Lower lobe of right lung (tissue), 2 donors: ENCODE data around the gene RAB11FIP4. TPM values are rescaled to one million over a fixed set of nuclear protein-coding genes. Genes with fewer than 3 reads are reported as not detected.

Source experiments
- ATAC-seq, 2 donors: fragments of 200-7000 bp; cut with Tn5 transposase; one replicate each; pipeline ENCODE4 v1.9.1; 2020 to 2022; ENCODE audit warnings: mild to moderate bottlenecking in 2 of 2, moderate library complexity in 2 of 2
- DNase-seq: peaks from one replicate; pipeline ENCODE4 v3.0.0-alpha.2; 2020
- H3K27ac ChIP-seq: fragments of 200-600 bp; one replicate; pipeline ENCODE4 v1.8.0; 2022
- H3K27me3 ChIP-seq: fragments of 200-600 bp; one replicate; pipeline ENCODE4 v1.8.0; 2022; ENCODE audit warnings: low read depth
- H3K36me3 ChIP-seq: fragments of 200-600 bp; one replicate; pipeline ENCODE4 v1.8.0; 2022; ENCODE audit warnings: mild to moderate bottlenecking
- H3K4me1 ChIP-seq: fragments of 200-600 bp; one replicate; pipeline ENCODE4 v1.8.0; 2022
- H3K4me3 ChIP-seq: fragments of 200-600 bp; one replicate; pipeline ENCODE4 v1.8.0; 2022; ENCODE audit warnings: mild to moderate bottlenecking
- H3K9me3 ChIP-seq: fragments of 200-600 bp; one replicate; pipeline ENCODE4 v1.8.0; 2022
- CTCF ChIP-seq: fragments of 200-600 bp; IDR thresholded peaks from one replicate; pipeline ENCODE4 v1.8.0; 2022; ENCODE audit warnings: antibody characterized with exemption, mild to moderate bottlenecking
- intact Hi-C: fragments of 100-400 bp; cut with DNase I; formaldehyde crosslinking; loops from one replicate; pipeline ENCODE4 v1.11.0; 2022
- total RNA-seq: library from RNA; stranded (reverse); fragmentation: NEBNext Ultra II Directional; extraction: Animal tissue kit (Norgen Biotek cat#: 25700); gene quantifications from one replicate; pipeline ENCODE4 v1.2.1, GENCODE V29; 2021
- donor health status: DM: no; HTN: yes; CAD: no; lungs with severe emphysema.

RAB11FIP4 gene
- total RNA-seq, 1 donor from 2014 or later = 15.7 TPM

GRCh38 chr17:31480067-31480466, 88.6 kb downstream of the RAB11FIP4 start:
- intact Hi-C loops = no loop called here
- no peaks in the 10 kb centered on the region for H3K36me3 ChIP-seq
- no peak overlapping the region for H3K4me3 ChIP-seq
- no peaks in the 10 kb centered on the region for H3K4me1 ChIP-seq
- TF ChIP-seq CTCF = no peak
- ATAC-seq = no peak
- no peak for DNase-seq
- no peaks in the 10 kb centered on the region for H3K9me3 ChIP-seq
- H3K27ac ChIP-seq = no peak overlapping the region
- H3K27me3 ChIP-seq = peaks cover 5% of the 10 kb centered on the region

- H3K36me3 ChIP-seq = no peaks in the 10 kb centered on the region
- no peaks in the 10 kb centered on the region for H3K9me3 ChIP-seq
- ATAC-seq = peak in 1 of 2 donors; percentile 47
- H3K4me1 ChIP-seq = no peaks in the 10 kb centered on the region
- no peak for DNase-seq
- intact Hi-C loops = no loop called here
- no peak overlapping the region for H3K27ac ChIP-seq
- TF ChIP-seq CTCF = no peak
- no peak overlapping the region for H3K4me3 ChIP-seq
- peaks cover 5% of the 10 kb centered on the region for H3K27me3 ChIP-seq
Measured at GRCh38 chr17:31480904-31481782, 89.7 kb downstream of the RAB11FIP4 start.

GRCh38 chr17:31481783-31482081, 90.3 kb downstream of the RAB11FIP4 start:
- ATAC-seq = no peak
- DNase-seq = no peak
- H3K4me3 ChIP-seq = no peak overlapping the region
- TF ChIP-seq CTCF = no peak
- peaks cover 5% of the 10 kb centered on the region for H3K27me3 ChIP-seq
- H3K9me3 ChIP-seq = no peaks in the 10 kb centered on the region
- H3K4me1 ChIP-seq = peaks cover under 1% of the 10 kb centered on the region
- no peak overlapping the region for H3K27ac ChIP-seq
- no peaks in the 10 kb centered on the region for H3K36me3 ChIP-seq
- intact Hi-C loops = no loop called here

GRCh38 chr17:31484821-31485220, 93.3 kb downstream of the RAB11FIP4 start:
- intact Hi-C loops = no loop called here

GRCh38 chr17:31486351-31487062, 95.0 kb downstream of the RAB11FIP4 start:
- Histone ChIP-seq H3K4me3 (no peak overlapping the region), H3K9me3 (no peaks in the 10 kb centered on the region), H3K4me1 (peaks cover 43% of the 10 kb centered on the region), H3K27me3 (peaks cover 11% of the 10 kb centered on the region), H3K27ac (no peak overlapping the region), H3K36me3 (no peaks in the 10 kb centered on the region)
- no peak for TF ChIP-seq CTCF
- peak in 1 of 2 donors; percentile 7 for ATAC-seq
- intact Hi-C loops = no loop called here
- DNase-seq = peak; percentile 61

More at GRCh38 chr17:31484821-31485220, 93.3 kb downstream of the RAB11FIP4 start:
- DNase-seq (no peak), ATAC-seq (no peak)
- H3K27ac ChIP-seq = no peak overlapping the region
- no peaks in the 10 kb centered on the region for H3K36me3 ChIP-seq
- peaks cover 26% of the 10 kb centered on the region for H3K4me1 ChIP-seq
- TF ChIP-seq CTCF = no peak
- H3K4me3 ChIP-seq = no peak overlapping the region
- peaks cover 11% of the 10 kb centered on the region for H3K27me3 ChIP-seq
- no peaks in the 10 kb centered on the region for H3K9me3 ChIP-seq
